ENCODE results near the gene LCN15.

- no peak for TF ChIP-seq POLR2A (IDR thresholded peaks at IDR 0.05)
- TF ChIP-seq CTCF (IDR thresholded peaks at IDR 0.05), result no peak
Observed at GRCh38 chr9:136718345-136719194, 45.7 kb downstream of the LCN15 start.
